Measurements from ENCODE around the gene SENP7.
"Not testable (repeated sequence)": the region's sequence is repeated elsewhere in the genome, so short reads cannot be mapped to it uniquely, and the experiment has no call there.

SENP7 gene

DNA sequence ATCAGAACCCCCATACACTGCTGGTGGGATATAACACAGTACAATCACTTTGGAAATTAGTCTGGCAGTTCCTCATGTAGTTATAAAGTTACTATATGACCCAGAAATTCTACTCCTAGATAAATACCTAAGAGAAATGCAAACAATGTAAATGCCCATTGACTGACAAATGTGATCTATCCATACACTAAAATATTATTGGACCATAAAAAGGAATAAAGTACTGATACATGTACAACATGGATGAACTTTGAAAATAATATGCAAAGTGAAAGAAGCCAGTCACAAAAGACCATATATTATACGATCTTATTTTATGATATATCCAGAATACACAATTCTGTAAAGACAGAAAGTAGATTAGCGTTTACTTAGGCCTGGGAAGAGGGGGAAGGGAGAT is 200.5 kb downstream of the SENP7 start:
- DNase-seq: no peak

DNA sequence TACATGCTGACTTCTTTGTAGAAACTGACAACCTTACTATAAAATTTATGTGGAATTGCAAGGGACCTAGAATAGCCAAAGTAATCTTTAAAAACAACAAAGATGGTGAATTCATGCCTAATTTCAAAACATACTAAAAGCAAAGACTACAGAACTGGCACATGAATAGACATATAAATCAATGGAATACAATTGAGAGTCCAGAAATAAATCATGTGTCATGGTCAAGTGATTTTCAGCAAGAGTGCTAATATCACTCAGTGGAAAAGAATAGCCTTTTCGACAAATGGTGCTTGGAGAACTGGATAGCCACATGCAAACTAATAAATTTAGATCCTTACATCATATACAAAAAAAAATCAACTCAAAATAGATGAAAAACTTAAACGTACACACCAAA is 201.3 kb downstream of the SENP7 start:
- DNase-seq: no peak

DNA sequence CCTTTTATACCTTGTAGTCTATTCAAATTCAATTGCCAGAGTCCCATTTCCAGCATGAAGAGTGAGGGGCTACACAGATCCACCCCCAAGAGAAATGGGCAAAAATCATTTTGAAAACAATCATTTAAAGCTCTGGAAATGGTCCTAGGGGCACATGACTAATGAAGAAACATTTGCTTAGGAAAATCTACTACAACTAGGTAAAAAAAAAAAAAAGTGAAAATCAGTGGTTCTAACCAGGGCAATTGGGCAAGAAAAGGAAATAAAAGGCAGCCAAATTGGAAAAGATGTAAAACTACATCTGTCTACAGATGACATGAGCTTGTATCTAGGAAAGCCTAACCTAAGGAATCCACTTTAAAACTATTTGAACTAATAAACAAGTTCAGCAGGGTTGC is 202.0 kb downstream of the SENP7 start:
- no peak for DNase-seq

DNA sequence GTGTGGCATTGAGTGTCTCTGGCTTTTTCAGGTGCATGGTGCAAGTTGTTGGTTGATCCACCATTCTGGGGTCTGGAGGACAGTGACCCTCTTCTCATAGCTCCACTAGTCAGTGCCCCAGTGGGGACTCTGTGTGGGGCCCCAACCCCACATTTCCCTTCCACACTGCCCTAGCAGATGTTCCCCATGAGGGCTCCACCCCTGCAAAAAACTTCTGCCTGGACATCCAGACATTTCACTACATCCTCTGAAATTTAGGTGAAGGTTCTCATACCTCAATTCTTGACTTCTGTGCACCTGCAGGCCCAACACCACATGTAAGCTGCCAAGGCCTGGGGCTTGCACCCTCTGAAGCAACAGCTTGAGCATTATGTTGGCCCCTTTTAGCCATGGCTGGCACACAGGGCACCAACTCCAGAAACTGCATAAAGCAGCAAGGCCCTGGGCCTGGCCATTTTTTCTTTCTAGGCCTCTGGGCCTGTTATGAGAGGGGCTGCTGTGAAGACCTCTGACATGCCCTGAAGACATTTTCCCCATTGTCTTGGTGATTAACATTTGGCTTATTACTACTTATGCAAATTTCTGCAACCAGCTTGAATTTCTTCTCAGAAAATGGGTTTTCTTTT is 204.8 kb downstream of the SENP7 start:
- not testable (repeated sequence) for DNase-seq

DNA sequence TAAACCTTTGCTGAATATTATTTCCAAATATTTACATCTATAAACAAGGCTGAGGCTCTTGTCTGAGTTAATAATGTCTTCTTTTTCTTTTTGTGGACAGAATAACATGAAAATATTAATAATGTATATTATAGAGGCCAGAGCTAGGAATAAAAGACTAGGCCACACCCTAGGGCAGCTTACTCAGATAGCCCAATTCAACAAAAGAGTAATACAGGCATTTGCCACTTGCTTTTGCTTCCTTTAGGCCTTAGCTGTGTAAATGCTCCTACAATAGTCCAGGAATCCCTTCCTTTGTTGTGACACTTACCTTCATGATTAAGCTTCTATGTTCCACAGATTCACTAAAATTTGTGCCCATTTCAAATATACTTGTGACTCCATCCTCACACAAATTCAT is 209.2 kb downstream of the SENP7 start:
- DNase-seq: no peak

DNA sequence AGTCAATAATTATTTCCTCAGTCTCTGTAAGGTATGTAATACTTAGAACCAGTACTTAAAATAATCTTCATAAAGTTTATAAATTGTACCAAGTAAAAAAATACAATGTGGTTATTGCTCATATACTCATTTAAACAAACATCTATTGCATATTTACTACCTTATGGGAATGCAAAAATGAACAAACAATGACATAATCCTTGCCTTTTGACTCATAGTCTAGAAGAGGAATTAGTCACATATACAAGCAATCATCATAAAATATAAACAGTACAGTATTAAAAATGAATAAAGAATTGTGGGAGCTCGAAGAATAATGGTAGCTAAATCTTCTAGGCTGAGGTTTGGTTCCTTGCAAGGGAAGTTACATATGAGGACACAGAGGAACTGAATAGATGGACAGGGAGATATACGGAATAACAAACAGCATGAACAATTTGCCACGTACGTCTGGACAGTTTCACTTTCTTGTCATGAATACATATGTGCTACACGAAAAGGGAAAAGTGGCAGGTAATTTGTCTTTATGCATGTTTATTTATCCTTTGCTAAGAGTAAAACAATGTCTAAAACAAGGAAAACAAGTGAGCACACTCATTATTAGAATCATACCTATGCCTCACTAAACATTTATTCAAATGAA is 209.8 kb downstream of the SENP7 start:
- no peak for DNase-seq

DNA sequence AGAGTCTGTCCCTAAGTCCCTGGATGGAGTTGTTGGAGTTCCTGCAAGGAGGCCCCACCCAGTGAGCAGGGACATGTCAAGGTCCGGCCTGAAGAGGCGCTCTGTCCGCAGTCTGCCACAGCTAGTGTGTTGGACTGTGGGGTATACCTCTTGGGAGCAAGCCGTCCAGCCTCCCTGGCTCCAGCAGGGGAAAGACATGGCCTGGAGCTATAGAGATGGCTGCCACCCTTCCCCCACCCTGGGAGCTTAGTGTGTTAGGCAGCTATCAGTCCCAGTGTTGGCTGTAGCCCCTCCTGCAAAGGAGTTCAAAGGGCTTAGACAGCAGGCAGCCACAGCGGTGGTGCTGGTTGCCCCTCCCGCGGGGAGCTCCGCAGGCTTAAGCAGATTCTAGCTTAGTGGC is 212.9 kb downstream of the SENP7 start:
- DNase-seq: no peak

DNA sequence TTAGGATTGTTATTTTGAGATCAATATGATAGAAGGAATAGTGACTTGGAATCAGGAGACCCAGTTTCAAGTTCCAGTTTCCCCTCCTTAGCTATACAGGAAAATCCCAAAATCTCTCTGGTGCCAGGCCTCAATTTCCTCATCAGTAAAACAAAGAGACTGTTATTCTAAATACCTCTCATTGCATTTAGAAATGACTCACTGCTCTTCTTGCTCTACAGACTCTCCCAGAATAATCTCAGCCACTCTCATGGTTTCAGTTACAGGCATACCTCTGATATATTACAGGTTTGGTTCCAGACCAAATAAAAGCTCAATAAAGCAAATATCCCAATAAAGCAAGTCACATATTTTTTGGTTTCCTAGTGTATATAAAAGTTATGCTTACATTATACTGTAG is 221.0 kb downstream of the SENP7 start:
- no peak for DNase-seq

DNA sequence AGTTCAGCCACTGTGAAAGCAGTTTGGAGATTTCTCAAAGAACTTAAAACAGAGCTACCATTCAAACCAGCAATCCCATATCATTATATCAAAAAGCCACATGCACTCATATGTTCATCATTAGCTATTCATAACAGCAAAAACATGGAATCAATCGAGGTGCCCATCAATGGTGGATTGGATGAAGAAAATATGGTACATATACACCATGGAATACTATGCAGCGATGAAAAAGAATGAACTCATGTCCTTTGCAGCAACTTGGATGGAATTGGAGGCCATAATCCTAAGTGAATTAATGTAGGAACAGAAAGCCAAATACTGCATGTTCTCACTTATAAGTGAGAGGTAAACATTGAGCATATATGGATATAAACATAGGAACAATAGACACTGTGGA is 224.7 kb downstream of the SENP7 start:
- DNase-seq: no peak

DNA sequence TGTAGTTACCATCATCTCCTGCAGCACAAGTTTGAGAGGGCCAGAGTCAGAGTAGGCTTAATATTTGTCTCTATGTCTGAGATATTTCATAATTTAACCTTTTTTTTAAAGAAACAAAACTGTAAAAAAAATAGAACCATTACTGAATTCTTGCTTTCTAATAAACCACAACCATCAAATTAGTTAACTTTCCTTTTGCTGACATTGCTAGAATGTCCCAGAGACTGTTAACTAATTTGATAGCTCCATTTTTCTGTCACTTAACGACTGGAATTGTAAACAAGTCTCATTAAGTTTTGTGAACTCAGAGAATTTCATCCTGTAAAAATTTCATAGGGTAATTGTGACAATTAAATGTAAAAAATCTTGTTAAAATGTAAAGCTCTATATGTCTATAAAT is 228.3 kb downstream of the SENP7 start:
- no peak for DNase-seq

DNA sequence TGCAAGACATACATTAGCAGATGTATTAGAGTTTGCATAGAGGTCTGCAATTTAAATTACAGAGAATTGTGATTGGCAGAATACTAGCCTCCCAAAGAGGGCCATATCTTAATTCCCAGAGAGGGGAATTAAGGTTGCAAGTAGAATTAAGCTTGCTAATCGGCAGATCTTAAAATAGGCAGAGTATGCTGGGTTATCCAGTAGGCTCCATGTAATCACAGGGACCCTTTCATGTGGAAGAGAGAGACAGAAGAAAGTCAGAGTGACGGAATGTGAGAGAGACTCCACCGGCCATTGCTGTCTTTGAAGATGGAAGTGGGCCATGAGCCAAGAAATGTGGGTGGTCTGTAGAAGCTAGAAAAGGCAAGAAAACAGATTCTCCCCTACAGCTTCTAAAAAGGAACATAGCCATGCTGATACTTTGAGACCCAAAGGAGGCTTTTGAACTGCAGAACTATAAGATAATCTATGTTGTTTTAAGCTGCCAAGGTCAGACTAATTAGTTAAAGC is 231.4 kb downstream of the SENP7 start:
- no peak for DNase-seq

DNA sequence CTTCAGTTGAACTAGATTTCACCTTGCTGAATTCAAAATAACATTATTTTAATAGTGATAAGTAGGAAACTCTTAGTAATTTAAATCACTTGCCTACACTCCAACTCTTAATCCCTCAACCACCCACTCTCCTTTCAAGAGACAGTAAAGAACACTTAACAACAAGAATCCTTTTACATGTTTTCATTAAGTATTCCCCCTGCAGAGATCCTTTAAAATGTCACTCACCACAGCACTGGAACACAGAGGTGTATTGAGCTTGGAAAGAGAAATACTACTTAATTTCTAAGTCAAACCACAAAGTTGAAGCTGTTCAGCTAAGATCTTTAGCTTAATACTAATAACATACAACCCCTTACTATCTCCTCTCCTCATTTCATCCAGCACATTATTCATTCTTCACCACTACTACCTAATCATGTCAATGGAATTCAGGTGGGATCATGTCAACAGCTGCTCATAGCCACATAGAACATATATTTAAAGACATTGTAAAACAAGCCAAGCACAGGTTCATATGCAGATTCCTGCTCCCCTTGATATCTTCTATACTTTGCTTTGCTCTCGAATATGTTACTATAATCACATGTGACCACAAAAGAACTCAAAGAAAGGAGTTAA is 233.1 kb downstream of the SENP7 start:
- DNase-seq: no peak

DNA sequence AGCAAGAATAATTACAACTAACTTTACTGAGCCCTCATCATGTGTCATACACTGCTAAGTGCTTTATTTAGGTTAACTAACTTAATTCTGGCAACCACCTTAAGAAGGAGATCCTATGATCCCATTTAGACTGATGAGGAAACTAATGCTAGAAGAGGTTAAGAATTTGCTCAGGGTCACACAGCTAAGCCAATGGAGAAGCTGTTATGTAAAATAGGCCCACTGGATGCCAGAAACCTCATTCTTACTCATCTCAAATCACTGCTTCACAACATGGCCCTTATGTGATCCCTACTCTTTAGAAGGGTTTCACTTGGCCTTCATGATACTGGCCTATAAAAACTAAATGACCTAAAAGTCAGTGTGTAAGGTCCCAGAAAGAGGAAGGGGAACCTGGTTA is 233.8 kb downstream of the SENP7 start:
- DNase-seq: no peak

DNA sequence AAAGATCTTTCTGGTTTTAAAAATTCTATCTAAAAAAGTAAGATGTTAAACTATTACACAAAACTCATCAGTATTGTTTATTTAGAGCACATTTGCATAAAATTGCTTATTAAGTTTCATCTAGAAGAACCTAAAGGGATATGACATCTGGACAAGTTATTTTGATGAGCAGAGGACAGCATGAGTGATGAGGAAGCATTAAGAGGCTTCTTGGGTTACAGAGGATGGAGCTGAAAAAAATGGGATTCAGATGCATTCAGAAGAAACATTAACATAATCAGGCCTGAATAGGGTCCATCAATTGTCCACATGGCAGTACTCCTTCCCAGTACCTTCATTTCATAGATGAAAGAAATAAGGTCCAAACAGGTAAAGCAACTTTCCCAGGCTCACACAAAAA is 234.3 kb downstream of the SENP7 start:
- DNase-seq: no peak

Measured in SHP77 treated with DMSO at 0.1 percent for 48 hours (cell line).